IMR-90 (cell line): Measurements from ENCODE around the gene SIM2. TPM values are rescaled to one million over a fixed set of nuclear protein-coding genes. Genes with fewer than 3 reads are reported as not detected.

Experiments used
- ATAC-seq: fragments of 200-7000 bp; cut with Tn5 transposase; 2 replicates; pipeline ENCODE4 v1.9.1; 2020; ENCODE audit warnings: low read depth, mild to moderate bottlenecking, moderate library complexity
- BruUV-seq: library from RNA; stranded (reverse); fragments of 400-500 nt; replicated peaks from 2 replicates; lab custom pipeline; 2021; lab: Mats Ljungman, UMichigan
- CTCF ChIA-PET: fragments of 300-600 bp; formaldehyde crosslinking; extraction: SDS; loops from one replicate; lab custom pipeline; 2021; ENCODE audit warnings: antibody characterized with exemption; lab: Yijun Ruan, JAX
- POLR2A ChIA-PET: fragments of 300-600 bp; sonication (Branson Sonifier 250); formaldehyde crosslinking; loops from one replicate; lab custom pipeline; 2022; ENCODE audit warnings: antibody characterized with exemption; ENCODE audit not compliant: unreplicated experiment; lab: Charles Lee
- DNase-seq: peaks from one replicate; pipeline ENCODE4 v3.0.0; 2013
- H2AFZ ChIP-seq: replicated peaks from 2 replicates; pipeline ENCODE3; 2013; ENCODE audit warnings: low read length, mild to moderate bottlenecking; ENCODE audit not compliant: poor library complexity
- H2AK5ac ChIP-seq: 2 replicates; pipeline ENCODE4 v1.6.1; 2013; ENCODE audit warnings: low read depth, low read length, inconsistent platforms
- H2AK9ac ChIP-seq: replicated peaks from 2 replicates; pipeline ENCODE3; 2013; ENCODE audit warnings: mild to moderate bottlenecking, low read depth, low read length, moderate library complexity; ENCODE audit not compliant: poor library complexity
- H2BK120ac ChIP-seq: 2 replicates; pipeline ENCODE4 v1.6.1; 2013; ENCODE audit warnings: low read depth, low read length, inconsistent platforms
- H2BK15ac ChIP-seq: 3 replicates; pipeline ENCODE4 v1.6.1; 2013; ENCODE audit warnings: low read depth, low read length, inconsistent platforms
- H2BK20ac ChIP-seq: 2 replicates; pipeline ENCODE4 v1.6.1; 2013; ENCODE audit warnings: low read depth, mild to moderate bottlenecking, inconsistent platforms, low read length, moderate library complexity
- H2BK5ac ChIP-seq: 2 replicates; pipeline ENCODE4 v1.6.1; 2013; ENCODE audit warnings: mild to moderate bottlenecking, low read depth, low read length, inconsistent platforms; ENCODE audit not compliant: poor library complexity, severe bottlenecking
- H3K14ac ChIP-seq: replicated peaks from 2 replicates; pipeline ENCODE4 v1.6.1; 2013; ENCODE audit warnings: low read depth, low read length, inconsistent platforms
- H3K18ac ChIP-seq: 2 replicates; pipeline ENCODE4 v1.6.1; 2013; ENCODE audit warnings: low read depth, low read length, control low read depth
- H3K23ac ChIP-seq: 2 replicates; pipeline ENCODE4 v1.6.1; 2013; ENCODE audit warnings: low read depth, low read length, inconsistent platforms
- H3K27ac ChIP-seq: 2 replicates; pipeline ENCODE4 v1.5.1; 2013; ENCODE audit warnings: mild to moderate bottlenecking, control low read depth, low read length; ENCODE audit not compliant: insufficient read depth
- H3K27me3 ChIP-seq: 2 replicates; pipeline ENCODE4 v1.6.1; 2013; ENCODE audit warnings: low read length; ENCODE audit not compliant: control insufficient read depth, insufficient read depth
- H3K36me3 ChIP-seq: 2 replicates; pipeline ENCODE4 v1.6.1; 2013; ENCODE audit warnings: low read length, mixed read lengths; ENCODE audit not compliant: control insufficient read depth, insufficient read depth
- H3K4ac ChIP-seq: 2 replicates; pipeline ENCODE4 v1.6.1; 2013; ENCODE audit warnings: low read depth, low read length, inconsistent platforms
- H3K4me1 ChIP-seq: 2 replicates; pipeline ENCODE4 v1.6.1; 2013; ENCODE audit warnings: low read length, mixed read lengths; ENCODE audit not compliant: control insufficient read depth, insufficient read depth
- H3K4me2 ChIP-seq: 2 replicates; pipeline ENCODE4 v1.6.1; 2013; ENCODE audit warnings: low read depth, mild to moderate bottlenecking, control low read depth, low read length, moderate library complexity
- H3K4me3 ChIP-seq: 2 replicates; pipeline ENCODE4 v1.5.1; 2013; ENCODE audit warnings: low read depth, mild to moderate bottlenecking, control low read depth, low read length, moderate library complexity; ENCODE audit not compliant: insufficient read depth
- H3K56ac ChIP-seq: 2 replicates; pipeline ENCODE4 v1.6.1; 2013; ENCODE audit warnings: low read length, inconsistent platforms; ENCODE audit not compliant: insufficient read depth; ENCODE audit errors: extremely low read depth
- H3K79me1 ChIP-seq, 2 experiments: 2 replicates each; pipeline ENCODE4 v1.6.1; 2013; ENCODE audit warnings: low read length in 2 of 2, inconsistent platforms in 1 of 2, low read depth in 1 of 2
- H3K9ac ChIP-seq: 2 replicates; pipeline ENCODE4 v1.6.1; 2013; ENCODE audit warnings: low read depth, low read length, control low read depth
- H3K9me1 ChIP-seq: 2 replicates; pipeline ENCODE4 v1.6.1; 2013; ENCODE audit warnings: low read length, inconsistent platforms; ENCODE audit not compliant: insufficient read depth
- H3K9me3 ChIP-seq: 2 replicates; pipeline ENCODE4 v1.6.1; 2013; ENCODE audit warnings: low read length; ENCODE audit not compliant: control insufficient read depth, insufficient read depth
- H4K20me1 ChIP-seq: 2 replicates; pipeline ENCODE4 v1.6.1; 2013; ENCODE audit warnings: low read length, inconsistent platforms; ENCODE audit not compliant: insufficient read depth
- H4K5ac ChIP-seq: 2 replicates; pipeline ENCODE4 v1.6.1; 2013; ENCODE audit warnings: mild to moderate bottlenecking, low read depth, low read length, control low read depth
- H4K8ac ChIP-seq, 2 experiments: 2 replicates each; pipeline ENCODE4 v1.6.1; 2013; ENCODE audit warnings: low read depth in 2 of 2, low read length in 2 of 2, control low read depth in 1 of 2, inconsistent platforms in 1 of 2
- H4K91ac ChIP-seq: 2 replicates; pipeline ENCODE4 v1.6.1; 2013; ENCODE audit warnings: low read depth, low read length, inconsistent platforms; ENCODE audit not compliant: insufficient read depth
- CEBPB ChIP-seq: IDR thresholded peaks from 2 replicates; pipeline ENCODE4 v1.6.1; 2012; ENCODE audit warnings: low read depth, low read length, improper control_type of control experiment
- CHD1 ChIP-seq: IDR thresholded peaks from 2 replicates; pipeline ENCODE4 v1.6.1; 2012; ENCODE audit warnings: low read depth, low read length, improper control_type of control experiment
- CTCF ChIP-seq: conservative IDR thresholded peaks from 2 replicates; pipeline ENCODE4 v1.5.1; 2012; ENCODE audit warnings: mild to moderate bottlenecking, low read depth, low read length, improper control_type of control experiment
- ELK1 ChIP-seq: fragments of 150-350 bp; IDR thresholded peaks from 2 replicates; pipeline ENCODE4 v1.6.1; 2016; ENCODE audit warnings: low read depth, mild to moderate bottlenecking, low read length, moderate library complexity, borderline replicate concordance
- MAFK ChIP-seq: IDR thresholded peaks from 2 replicates; pipeline ENCODE4 v1.6.1; 2012; ENCODE audit warnings: low read depth, low read length, improper control_type of control experiment
- POLR2A ChIP-seq: IDR thresholded peaks from 2 replicates; pipeline ENCODE4 v1.6.1; 2012; ENCODE audit warnings: mild to moderate bottlenecking, low read depth, low read length
- RCOR1 ChIP-seq: IDR thresholded peaks from 2 replicates; pipeline ENCODE4 v1.6.1; 2012; ENCODE audit warnings: mild to moderate bottlenecking, low read length, improper control_type of control experiment; ENCODE audit not compliant: insufficient replicate concordance
- WGBS, 2 experiments: methylation state at CpG; one replicate each; pipeline versions ENCODE4 v1.1.5 to v1.1.7; 2013; ENCODE audit warnings: missing lambda C conversion rate in 2 of 2; ENCODE audit not compliant: insufficient read length in 1 of 2; ENCODE audit errors: extremely low coverage in 2 of 2; 5-methylcytosine and 5-hydroxymethylcytosine counted together
- dilution Hi-C: fragments of 300-500 bp; cut with HindIII; formaldehyde crosslinking; loops from one replicate; pipeline ENCODE4 v1.14.3; 2018; ENCODE audit warnings: low sequenced_read_pairs; ENCODE audit not compliant: unreplicated experiment
- in situ Hi-C: fragments of 300-500 bp; cut with MboI; formaldehyde crosslinking; loops from 3 replicates; pipeline ENCODE4 v1.14.3; 2019; ENCODE audit warnings: low sequenced_read_pairs, inconsistent platforms, mixed read lengths
- intact Hi-C: fragments of 100-400 bp; cut with micrococcal nuclease; formaldehyde crosslinking; loops from 2 replicates; pipeline ENCODE4 v1.10.0; 2022
- polyA plus RNA-seq, 3 experiments: library from polyadenylated mRNA; depleted of rRNA; stranded (reverse); fragments of >200 nt; gene quantifications; 2 replicates each; pipeline ENCODE4 v1.2.3, GENCODE V29; 2012; ENCODE audit warnings: low replicate concordance in 1 of 3
- total RNA-seq: library from RNA; depleted of rRNA; stranded (reverse); fragments of >200 nt; gene quantifications from 2 replicates; pipeline ENCODE4 v1.2.3, GENCODE V29; 2012

SIM2 gene
- total and polyA plus RNA-seq, 2 of the 4 experiments (the other 2 are of a cell fraction) = 2.2 to 7.5 TPM

DNA sequence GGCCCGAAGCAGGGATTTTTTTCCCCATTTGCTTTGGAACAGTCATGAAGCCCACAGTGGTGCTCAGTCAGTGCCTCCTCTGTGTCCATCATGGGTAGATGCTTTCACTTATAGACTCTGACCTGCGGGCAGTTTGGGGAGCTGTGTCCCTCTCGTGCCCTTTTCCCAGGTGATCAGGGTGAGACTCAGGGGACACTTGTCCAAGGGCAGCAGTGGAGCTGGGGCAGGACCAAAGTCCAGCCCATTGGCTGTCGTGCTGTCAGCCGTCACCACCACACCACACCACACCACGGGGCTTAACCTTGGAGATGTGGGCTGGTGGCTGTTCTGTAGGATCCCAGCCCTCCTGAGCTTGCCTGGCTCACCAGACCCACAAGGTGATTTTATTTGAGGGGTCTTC lies 34.9 kb downstream of the SIM2 start:
- Histone ChIP-seq H3K4me1 (no peaks in the 10 kb centered on the region), H3K18ac (no peak overlapping the region), H3K79me1 (peaks cover 0 to 7% of the 10 kb centered on the region in 2 experiments; a peak in 2 of 4 replicates), H3K27ac (no peak overlapping the region), H3K4me2 (no peak overlapping the region), H4K5ac (no peak overlapping the region), H4K20me1 (no peaks in the 10 kb centered on the region), H3K9me3 (no peaks in the 10 kb centered on the region), H4K8ac (no peak overlapping the region), H2BK5ac (no peak overlapping the region), H2BK20ac (no peak overlapping the region), H3K9me1 (peaks cover 2% of the 10 kb centered on the region; the same call in 1 of the 2 replicates), H2AFZ (no peak overlapping the region), H3K23ac (no peak overlapping the region), H3K27me3 (peaks cover 40% of the 10 kb centered on the region), H3K14ac (no peak overlapping the region), H3K9ac (no peak overlapping the region), H3K56ac (no peak overlapping the region), H3K4me3 (no peak overlapping the region), H4K91ac (no peak overlapping the region), H2BK15ac (no peak overlapping the region), H2BK120ac (no peak overlapping the region), H2AK5ac (no peak overlapping the region), H3K4ac (no peak overlapping the region), H2AK9ac (no peak overlapping the region), H3K36me3 (no peaks in the 10 kb centered on the region)
- BruUV-seq = no TSS peak
- intact Hi-C loops (no loop called here), dilution Hi-C loops (no loop called here), in situ Hi-C loops (no loop called here)
- no peak for TF ChIP-seq CHD1
- TF ChIP-seq RCOR1 = no peak
- no peak for TF ChIP-seq CEBPB
- TF ChIP-seq MAFK = no peak
- no peak for TF ChIP-seq ELK1
- TF ChIP-seq CTCF = no peak
- TF ChIP-seq POLR2A = no peak
- DNase-seq (no peak), ATAC-seq (no peak)
- CTCF ChIA-PET = interaction anchor here (1.2 kb wide), 1 partner anchor 14 kb away, joined by 4 read pairs; no protein-coding TSS in a partner anchor
- 83% methylated on average over 2 of the region's 6 CpGs; no CpG with 5 or more reads in 1 of the 2 experiments for WGBS, 2 experiments
- POLR2A ChIA-PET = no interaction called here
